ENCODE measurements around the gene KRT76. TPM values are rescaled to one million over a fixed set of nuclear protein-coding genes. Genes with fewer than 3 reads are reported as not detected.

Gene KRT76
- total and polyA plus RNA-seq, 10 of the 15 experiments (the other 5 are each of a cell fraction or from before 2014, with no cell fraction given) = not detected

GRCh38 chr12:52767020-52767379, 10.1 kb downstream of the KRT76 start:
- no peak for DNase-seq (ENCODE audit: low read depth, low spot score)
- no TSS peak for BruUV-seq (replicated peaks)
- Histone ChIP-seq H3K36me3 (ENCODE audit: control insufficient read depth in 2 of 2, insufficient read depth in 2 of 2, low read length in 1 of 2) (no peaks in the 10 kb centered on the region), H3K27ac (ENCODE audit: control insufficient read depth, insufficient read depth) (no peak overlapping the region), H3K9me3 (replicated peaks; ENCODE audit: control insufficient read depth, insufficient read depth, low read length) (no peaks in the 10 kb centered on the region; the same call in 2 of the 3 replicates), H2AFZ (ENCODE audit: control insufficient read depth, low read depth, low read length) (no peak overlapping the region), H3K27me3 (replicated peaks in 1 of 2; ENCODE audit: control insufficient read depth in 2 of 2, insufficient read depth in 2 of 2, low read length in 1 of 2) (peaks cover 0 to 5% of the 10 kb centered on the region in 2 experiments; a peak in 2 of 4 replicates), H3K4me1 (ENCODE audit: control insufficient read depth, insufficient read depth, low read length) (no peaks in the 10 kb centered on the region), H3K4me3 (no peak overlapping the region), H3K4me2 (ENCODE audit: control insufficient read depth, insufficient read depth) (no peak overlapping the region), H3K79me2 (ENCODE audit: control insufficient read depth, insufficient read depth, low read length) (no peaks in the 10 kb centered on the region), H4K20me1 (ENCODE audit: control insufficient read depth, insufficient read depth) (no peaks in the 10 kb centered on the region), H3K9ac (ENCODE audit: control insufficient read depth, insufficient read depth, low read length) (no peak overlapping the region)
- WGBS (ENCODE audit: insufficient coverage, insufficient replicate concordance, low lambda C conversion rate, missing lambda C conversion rate) = 0% methylated on average over 1 of the region's 1 CpG
- RAD21 ChIA-PET (ENCODE audit: unreplicated experiment) = no interaction called here
- intact Hi-C loops (cut with micrococcal nuclease; ENCODE audit: unreplicated experiment) = no loop called here
- CTCF ChIA-PET = no interaction called here
- no peak for FAIRE-seq
- TF ChIP-seq SIN3A (IDR thresholded peaks at IDR 0.05; ENCODE audit: low read depth, low read length) (no peak), CHD4 (IDR thresholded peaks at IDR 0.05) (no peak), POU2F2 (IDR thresholded peaks at IDR 0.05; ENCODE audit: borderline replicate concordance, low read depth, low read length) (no peak), BMI1 (IDR thresholded peaks at IDR 0.05; ENCODE audit: borderline replicate concordance) (no peak), IRF4 (IDR thresholded peaks at IDR 0.05; ENCODE audit: low read depth, low read length) (no peak), TBL1XR1 (IDR thresholded peaks at IDR 0.05; ENCODE audit: low read depth, low read length) (no peak), ESRRA (IDR thresholded peaks at IDR 0.05; ENCODE audit: low read length) (no peak), MTA2 (IDR thresholded peaks at IDR 0.05; ENCODE audit: low read depth) (no peak), ETV6 (conservative IDR thresholded peaks at IDR 0.05 in 1 of 2, IDR thresholded peaks at IDR 0.05 in 1 of 2; ENCODE audit: borderline replicate concordance in 1 of 2, low read depth in 1 of 2) (no peak), DPF2 (IDR thresholded peaks at IDR 0.05) (no peak), CTCF (IDR thresholded peaks at IDR 0.05 in 2 of 3, conservative IDR thresholded peaks at IDR 0.05 in 1 of 3; ENCODE audit: control insufficient read depth in 2 of 3, extremely low read depth in 1 of 3, insufficient read depth in 1 of 3, low read depth in 3 of 3, low read length in 3 of 3) (no peak), STAT1 (conservative IDR thresholded peaks at IDR 0.05) (no peak), SMARCA5 (IDR thresholded peaks at IDR 0.05) (no peak), STAT3 (IDR thresholded peaks at IDR 0.05; ENCODE audit: low read depth, low read length) (no peak), HCFC1 (IDR thresholded peaks at IDR 0.05; ENCODE audit: low read length) (no peak)
- TF ChIP-seq, protein P1, sequence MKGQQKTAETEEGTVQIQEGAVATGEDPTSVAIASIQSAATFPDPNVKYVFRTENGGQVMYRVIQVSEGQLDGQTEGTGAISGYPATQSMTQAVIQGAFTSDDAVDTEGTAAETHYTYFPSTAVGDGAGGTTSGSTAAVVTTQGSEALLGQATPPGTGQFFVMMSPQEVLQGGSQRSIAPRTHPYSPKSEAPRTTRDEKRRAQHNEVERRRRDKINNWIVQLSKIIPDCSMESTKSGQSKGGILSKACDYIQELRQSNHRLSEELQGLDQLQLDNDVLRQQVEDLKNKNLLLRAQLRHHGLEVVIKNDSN (IDR thresholded peaks at IDR 0.05; ENCODE audit: borderline replicate concordance, extremely low read length, insufficient read depth, low read depth, low read length) = no peak
- TF ChIP-seq, protein P2, sequence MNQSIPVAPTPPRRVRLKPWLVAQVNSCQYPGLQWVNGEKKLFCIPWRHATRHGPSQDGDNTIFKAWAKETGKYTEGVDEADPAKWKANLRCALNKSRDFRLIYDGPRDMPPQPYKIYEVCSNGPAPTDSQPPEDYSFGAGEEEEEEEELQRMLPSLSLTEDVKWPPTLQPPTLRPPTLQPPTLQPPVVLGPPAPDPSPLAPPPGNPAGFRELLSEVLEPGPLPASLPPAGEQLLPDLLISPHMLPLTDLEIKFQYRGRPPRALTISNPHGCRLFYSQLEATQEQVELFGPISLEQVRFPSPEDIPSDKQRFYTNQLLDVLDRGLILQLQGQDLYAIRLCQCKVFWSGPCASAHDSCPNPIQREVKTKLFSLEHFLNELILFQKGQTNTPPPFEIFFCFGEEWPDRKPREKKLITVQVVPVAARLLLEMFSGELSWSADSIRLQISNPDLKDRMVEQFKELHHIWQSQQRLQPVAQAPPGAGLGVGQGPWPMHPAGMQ (IDR thresholded peaks at IDR 0.05; ENCODE audit: borderline replicate concordance) = no peak
- POLR2A ChIA-PET = no interaction called here
- ATAC-seq = no peak
- SMC1A ChIA-PET (ENCODE audit: uncharacterized antibody, unreplicated experiment) = no interaction called here
- in situ Hi-C loops (cut with MboI) = no loop called here

Data from GM12878 (cell line).